ENCODE data around the gene TMEM31.
"Not testable (repeated sequence)": the region's sequence is repeated elsewhere in the genome, so short reads cannot be mapped to it uniquely, and the experiment has no call there.

Gene TMEM31

GRCh38 chrX:103726477-103726876 lies 15.8 kb downstream of the TMEM31 start:
- DNase-seq (ENCODE audit: low spot score): no peak

- DNase-seq (ENCODE audit: low spot score): no peak
Measured at GRCh38 chrX:103727115-103727514, 16.4 kb downstream of the TMEM31 start.

- no peak for DNase-seq (ENCODE audit: low spot score)
Measured at GRCh38 chrX:103729015-103729414, 18.3 kb downstream of the TMEM31 start.

- no peak for DNase-seq (ENCODE audit: low spot score)
Measured at GRCh38 chrX:103730147-103730795, 19.6 kb downstream of the TMEM31 start.

- no peak for DNase-seq (ENCODE audit: low spot score)
Measured at GRCh38 chrX:103730796-103731493, 20.2 kb downstream of the TMEM31 start.

GRCh38 chrX:103733017-103733416 lies 22.3 kb downstream of the TMEM31 start:
- DNase-seq (ENCODE audit: low spot score): no peak

- no peak for DNase-seq (ENCODE audit: low spot score)
Measured at GRCh38 chrX:103734125-103734760, 23.5 kb downstream of the TMEM31 start.

GRCh38 chrX:103737696-103738095 lies 27.0 kb downstream of the TMEM31 start:
- no peak for DNase-seq (ENCODE audit: low spot score)

- DNase-seq (ENCODE audit: low spot score): no peak
Measured at GRCh38 chrX:103739421-103739820, 28.7 kb downstream of the TMEM31 start.

- no peak for DNase-seq (ENCODE audit: low spot score)
Measured at GRCh38 chrX:103741879-103742278, 31.2 kb downstream of the TMEM31 start.

GRCh38 chrX:103742339-103742738 lies 31.6 kb downstream of the TMEM31 start:
- no peak for DNase-seq (ENCODE audit: low spot score)

GRCh38 chrX:103747163-103747562 lies 36.5 kb downstream of the TMEM31 start:
- no peak for DNase-seq (ENCODE audit: low spot score)

- DNase-seq (ENCODE audit: low spot score): no peak
Measured at GRCh38 chrX:103754401-103754800, 43.7 kb downstream of the TMEM31 start.

GRCh38 chrX:103756736-103757135 lies 46.0 kb downstream of the TMEM31 start:
- DNase-seq (ENCODE audit: low spot score): no peak

GRCh38 chrX:103758555-103758954 lies 47.8 kb downstream of the TMEM31 start:
- no peak for DNase-seq (ENCODE audit: low spot score)

- not testable (repeated sequence) for DNase-seq (ENCODE audit: low spot score)
Measured at GRCh38 chrX:103763541-103763940, 52.8 kb downstream of the TMEM31 start.

Data from hematopoietic multipotent progenitor cell treated with erythropoietin and hydrocortisone succinate and interleukin-3 and kit ligand, for 17 days (in vitro differentiated cells).